ENCODE measurements around the gene ZNF219. TPM values are rescaled to one million over a fixed set of nuclear protein-coding genes. Genes with fewer than 3 reads are reported as not detected.

Gene ZNF219
- total RNA-seq, 1 experiment from 2014 or later = 6.0 TPM

- no peaks in the 10 kb centered on the region for H3K27me3 ChIP-seq (ENCODE audit: low read length)
- no peaks in the 10 kb centered on the region for H3K9me3 ChIP-seq (ENCODE audit: low read length)
- no peak overlapping the region for H3K27ac ChIP-seq (ENCODE audit: low read length)
- ChIA-PET CTCF (interaction anchor here (0.5 to 2.1 kb wide), 6 partner anchors 12 to 78 kb away, joined by 3 to 8 read pairs (median 5); partner anchors contain the start of gene ARHGEF40), POLR2A (ENCODE audit: unreplicated experiment) (no interaction called here)
- no peaks in the 10 kb centered on the region for H4K20me1 ChIP-seq (ENCODE audit: low read length)
- ATAC-seq (peak; percentile 84), DNase-seq (peak; percentile 73)
- no peaks in the 10 kb centered on the region for H3K36me3 ChIP-seq (ENCODE audit: low read depth, low read length)
- H3K4me3 ChIP-seq (ENCODE audit: low read length) = no peak overlapping the region
- intact Hi-C loops (cut with micrococcal nuclease) = no loop called here
- H3F3A ChIP-seq (ENCODE audit: low read length, unreplicated experiment) = no peaks in the 10 kb centered on the region
- BruUV-seq (replicated peaks) = no TSS peak
- no peaks in the 10 kb centered on the region for H3K4me1 ChIP-seq (ENCODE audit: insufficient read depth, low read length)
- H3K79me2 ChIP-seq (ENCODE audit: low read length) = no peaks in the 10 kb centered on the region
- no peak overlapping the region for H3K9ac ChIP-seq (ENCODE audit: low read length)
- no peak overlapping the region for H2AFZ ChIP-seq (ENCODE audit: low read length)
- no peak for TF ChIP-seq EZH2 (IDR thresholded peaks at IDR 0.05; ENCODE audit: low read length, unreplicated experiment)
- no peak for TF ChIP-seq EZH2phosphoT487 (IDR thresholded peaks at IDR 0.05; ENCODE audit: borderline replicate concordance, low read length)
- peak; percentile 98 for TF ChIP-seq CTCF (conservative IDR thresholded peaks at IDR 0.05; ENCODE audit: low read depth, low read length)
- no peaks in the 10 kb centered on the region for H3K9me2 ChIP-seq (replicated peaks; ENCODE audit: low read length)
- H3K4me2 ChIP-seq (ENCODE audit: low read length) = no peak overlapping the region
These were observed 6.0 kb downstream of the ZNF219 start for GRCh38 chr14:21092273-21093011.

GRCh38 chr14:21091821-21092272 lies 6.6 kb downstream of the ZNF219 start:
- intact Hi-C loops (cut with micrococcal nuclease) = no loop called here
- no peak overlapping the region for H2AFZ ChIP-seq (ENCODE audit: low read length)
- H4K20me1 ChIP-seq (ENCODE audit: low read length) = no peaks in the 10 kb centered on the region
- H3K27ac ChIP-seq (ENCODE audit: low read length) = no peak overlapping the region
- no peak overlapping the region for H3K4me2 ChIP-seq (ENCODE audit: low read length)
- H3K27me3 ChIP-seq (ENCODE audit: low read length) = no peaks in the 10 kb centered on the region
- no peak for TF ChIP-seq CTCF (conservative IDR thresholded peaks at IDR 0.05; ENCODE audit: low read depth, low read length)
- H3K4me1 ChIP-seq (ENCODE audit: insufficient read depth, low read length) = no peaks in the 10 kb centered on the region
- CTCF ChIA-PET = interaction anchor here (0.5 to 2.1 kb wide), 5 partner anchors 12 to 77 kb away, joined by 3 to 8 read pairs (median 7); partner anchors contain the start of gene ARHGEF40
- no peak overlapping the region for H3K9ac ChIP-seq (ENCODE audit: low read length)
- no peak overlapping the region for H3K4me3 ChIP-seq (ENCODE audit: low read length)
- POLR2A ChIA-PET (ENCODE audit: unreplicated experiment) = no interaction called here
- DNase-seq = no peak
- no peaks in the 10 kb centered on the region for H3K9me2 ChIP-seq (replicated peaks; ENCODE audit: low read length)
- no peaks in the 10 kb centered on the region for H3K36me3 ChIP-seq (ENCODE audit: low read depth, low read length)
- no peaks in the 10 kb centered on the region for H3K79me2 ChIP-seq (ENCODE audit: low read length)
- ATAC-seq = no peak
- H3K9me3 ChIP-seq (ENCODE audit: low read length) = no peaks in the 10 kb centered on the region
- BruUV-seq (replicated peaks) = no TSS peak
- no peaks in the 10 kb centered on the region for H3F3A ChIP-seq (ENCODE audit: low read length, unreplicated experiment)

DNA sequence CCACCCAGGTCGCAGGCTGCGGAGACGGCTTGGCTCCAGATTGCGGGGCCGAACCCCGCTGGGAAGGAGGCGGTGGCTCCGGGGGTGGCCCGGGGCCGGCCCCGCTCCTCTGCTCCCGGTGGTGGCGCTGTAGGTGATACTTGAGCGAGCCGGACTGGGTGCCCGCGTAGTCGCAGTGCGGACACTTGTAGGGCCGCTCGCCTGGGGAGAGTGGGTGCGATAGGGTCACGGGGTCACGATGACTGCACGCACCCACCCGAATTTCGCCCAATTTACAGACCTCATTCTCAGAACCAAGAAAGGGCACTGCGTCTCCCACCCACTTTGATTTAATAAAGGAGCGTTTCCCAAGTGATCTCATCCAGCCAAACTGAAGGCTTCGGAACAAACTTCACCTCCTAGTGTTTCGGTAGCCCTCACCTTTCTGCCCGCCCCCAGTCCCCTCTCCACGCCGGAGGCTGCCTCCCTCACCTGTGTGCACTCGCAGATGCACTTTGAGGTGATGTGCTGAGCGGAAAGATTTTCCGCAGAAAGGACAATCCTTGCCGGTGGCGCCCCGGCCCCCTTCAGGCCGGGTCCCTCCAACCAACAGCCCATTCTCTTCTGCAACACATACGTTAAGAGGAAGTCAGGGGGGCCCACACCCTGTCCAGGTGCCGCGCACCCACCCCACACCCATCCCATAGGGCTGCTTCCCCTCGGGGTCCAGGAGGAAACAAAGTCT lies 7.4 kb downstream of the ZNF219 start:
- H3K4me3 ChIP-seq (ENCODE audit: low read length) = no peak overlapping the region
- H3K9ac ChIP-seq (ENCODE audit: low read length) = no peak overlapping the region
- intact Hi-C loops (cut with micrococcal nuclease) = no loop called here
- no peaks in the 10 kb centered on the region for H3K36me3 ChIP-seq (ENCODE audit: low read depth, low read length)
- DNase-seq = no peak
- H3K79me2 ChIP-seq (ENCODE audit: low read length) = no peaks in the 10 kb centered on the region
- no peaks in the 10 kb centered on the region for H3F3A ChIP-seq (ENCODE audit: low read length, unreplicated experiment)
- no peak for ATAC-seq
- no peaks in the 10 kb centered on the region for H3K9me3 ChIP-seq (ENCODE audit: low read length)
- ChIA-PET CTCF (interaction anchor here (1.5 to 2.1 kb wide), 2 partner anchors 13 to 76 kb away, joined by 7 to 8 read pairs; no protein-coding TSS in a partner anchor), POLR2A (ENCODE audit: unreplicated experiment) (no interaction called here)
- H3K27me3 ChIP-seq (ENCODE audit: low read length) = no peaks in the 10 kb centered on the region
- BruUV-seq (replicated peaks) = no TSS peak
- H2AFZ ChIP-seq (ENCODE audit: low read length) = no peak overlapping the region
- no peak overlapping the region for H3K4me2 ChIP-seq (ENCODE audit: low read length)
- TF ChIP-seq EZH2phosphoT487 (IDR thresholded peaks at IDR 0.05; ENCODE audit: borderline replicate concordance, low read length) (no peak), EZH2 (IDR thresholded peaks at IDR 0.05; ENCODE audit: low read length, unreplicated experiment) (no peak), CTCF (conservative IDR thresholded peaks at IDR 0.05; ENCODE audit: low read depth, low read length) (no peak)
- no peaks in the 10 kb centered on the region for H4K20me1 ChIP-seq (ENCODE audit: low read length)
- H3K4me1 ChIP-seq (ENCODE audit: insufficient read depth, low read length) = no peaks in the 10 kb centered on the region
- H3K9me2 ChIP-seq (replicated peaks; ENCODE audit: low read length) = no peaks in the 10 kb centered on the region
- no peak overlapping the region for H3K27ac ChIP-seq (ENCODE audit: low read length)
